PC-3 (cell line): ENCODE data around the gene CIBAR2.

ENCODE experiments used
- EZH2 ChIP-seq: fragments of 300-600 bp; sonication (generic); IDR thresholded peaks from one replicate; pipeline ENCODE4 v1.6.1; 2017; ENCODE audit warnings: antibody characterized with exemption, mild to moderate bottlenecking, low read length; ENCODE audit not compliant: unreplicated experiment
- TF ChIP-seq, protein P1 (sequence below): fragments of 300-600 bp; sonication (generic); conservative IDR thresholded peaks from 2 replicates; pipeline ENCODE4 v1.5.1; 2017; ENCODE audit warnings: antibody characterized with exemption, low read depth, mild to moderate bottlenecking, low read length

DNA sequence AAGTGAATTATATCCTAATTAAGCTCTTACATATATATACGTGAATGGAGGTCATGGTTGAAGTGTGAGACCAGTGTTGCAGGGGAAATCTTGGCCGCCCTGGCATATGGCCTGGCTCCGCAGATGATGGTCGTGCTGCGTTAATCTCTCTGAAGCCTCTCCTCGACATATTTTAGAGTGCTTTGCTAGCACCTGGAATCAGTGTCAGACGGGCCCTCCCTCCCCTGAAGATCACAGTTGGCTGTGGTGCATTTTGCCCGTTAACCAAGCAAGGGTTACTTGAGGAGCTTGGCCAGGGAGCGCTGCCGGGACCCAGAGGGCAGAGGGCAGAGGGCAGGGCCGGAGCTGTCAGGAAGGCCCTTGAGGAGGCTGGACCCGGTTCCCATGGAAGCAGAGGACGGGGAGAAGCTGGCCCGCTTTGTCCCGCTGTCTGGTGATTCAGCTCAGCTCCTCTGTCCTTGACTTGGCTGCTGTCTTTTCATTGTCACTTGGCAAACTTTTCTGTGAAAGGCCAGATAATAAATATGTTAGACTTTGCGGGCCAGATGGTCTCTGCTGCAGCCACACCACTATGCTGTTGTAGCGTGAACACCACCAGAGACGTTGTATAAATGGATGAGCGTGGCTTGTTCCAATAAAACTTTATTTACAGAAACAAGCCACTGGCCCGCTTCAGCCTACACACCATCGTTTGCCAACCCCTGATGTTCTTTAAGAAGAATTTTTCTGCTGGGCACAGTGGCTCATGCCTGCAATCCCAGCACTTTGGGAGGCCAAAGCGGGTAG, 32.3 kb downstream of the CIBAR2 start:
- TF ChIP-seq EZH2 = no peak
- TF ChIP-seq, protein P1, sequence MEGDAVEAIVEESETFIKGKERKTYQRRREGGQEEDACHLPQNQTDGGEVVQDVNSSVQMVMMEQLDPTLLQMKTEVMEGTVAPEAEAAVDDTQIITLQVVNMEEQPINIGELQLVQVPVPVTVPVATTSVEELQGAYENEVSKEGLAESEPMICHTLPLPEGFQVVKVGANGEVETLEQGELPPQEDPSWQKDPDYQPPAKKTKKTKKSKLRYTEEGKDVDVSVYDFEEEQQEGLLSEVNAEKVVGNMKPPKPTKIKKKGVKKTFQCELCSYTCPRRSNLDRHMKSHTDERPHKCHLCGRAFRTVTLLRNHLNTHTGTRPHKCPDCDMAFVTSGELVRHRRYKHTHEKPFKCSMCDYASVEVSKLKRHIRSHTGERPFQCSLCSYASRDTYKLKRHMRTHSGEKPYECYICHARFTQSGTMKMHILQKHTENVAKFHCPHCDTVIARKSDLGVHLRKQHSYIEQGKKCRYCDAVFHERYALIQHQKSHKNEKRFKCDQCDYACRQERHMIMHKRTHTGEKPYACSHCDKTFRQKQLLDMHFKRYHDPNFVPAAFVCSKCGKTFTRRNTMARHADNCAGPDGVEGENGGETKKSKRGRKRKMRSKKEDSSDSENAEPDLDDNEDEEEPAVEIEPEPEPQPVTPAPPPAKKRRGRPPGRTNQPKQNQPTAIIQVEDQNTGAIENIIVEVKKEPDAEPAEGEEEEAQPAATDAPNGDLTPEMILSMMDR = no peak
